ENCODE data around the gene FSTL4. TPM values are rescaled to one million over a fixed set of nuclear protein-coding genes. Genes with fewer than 3 reads are reported as not detected.

FSTL4 gene
- polyA plus RNA-seq, 4 donors, result 0.25 to 1.5 TPM; not detected in 2

- DNase-seq, result peak; percentile 54 to 70
- Histone ChIP-seq H3K36me3 (ENCODE audit: control insufficient read depth in 3 of 3, insufficient read depth in 2 of 3, low read depth in 1 of 3, low read length in 3 of 3) (no peaks in the 10 kb centered on the region), H3K27me3 (ENCODE audit: control insufficient read depth in 3 of 3, insufficient read depth in 3 of 3, low read length in 3 of 3) (peaks cover 0 to 19% (median 0%) of the 10 kb centered on the region in 3 donors), H3K27ac (ENCODE audit: low read depth in 1 of 3, low read length in 2 of 3) (no peak overlapping the region), H3K9me3 (ENCODE audit: control insufficient read depth in 2 of 2, insufficient read depth in 1 of 2, low read depth in 1 of 2, low read length in 1 of 2) (no peaks in the 10 kb centered on the region), H3K4me1 (ENCODE audit: control insufficient read depth in 3 of 3, insufficient read depth in 2 of 3, low read depth in 1 of 3, low read length in 2 of 3) (no peaks in the 10 kb centered on the region), H3K4me3 (ENCODE audit: low read depth in 1 of 3, low read length in 3 of 3) (no peak overlapping the region)
- 13 to 28% (median 17%) methylated on average over 30 of the region's 30 CpGs for WGBS, 3 donors
- no peak for FAIRE-seq
Observed at GRCh38 chr5:133423618-133424282, 188.6 kb downstream of the FSTL4 start.

- FAIRE-seq, result no peak
- Histone ChIP-seq H3K9me3 (ENCODE audit: control insufficient read depth in 2 of 2, insufficient read depth in 1 of 2, low read depth in 1 of 2, low read length in 1 of 2) (no peaks in the 10 kb centered on the region), H3K4me1 (ENCODE audit: control insufficient read depth in 3 of 3, insufficient read depth in 2 of 3, low read depth in 1 of 3, low read length in 2 of 3) (no peaks in the 10 kb centered on the region)
Observed at GRCh38 chr5:133423011-133423617, 189.2 kb downstream of the FSTL4 start.

GRCh38 chr5:133421806-133422205 is 190.5 kb downstream of the FSTL4 start:
- no peaks in the 10 kb centered on the region for H3K36me3 ChIP-seq (ENCODE audit: control insufficient read depth in 3 of 3, insufficient read depth in 2 of 3, low read depth in 1 of 3, low read length in 3 of 3)
- H3K27ac ChIP-seq (ENCODE audit: low read depth in 1 of 3, low read length in 2 of 3), result no peak overlapping the region
- H3K9me3 ChIP-seq (ENCODE audit: control insufficient read depth in 2 of 2, insufficient read depth in 1 of 2, low read depth in 1 of 2, low read length in 1 of 2), result no peaks in the 10 kb centered on the region
- H3K27me3 ChIP-seq (ENCODE audit: control insufficient read depth in 3 of 3, insufficient read depth in 3 of 3, low read length in 3 of 3), result peaks cover 0 to 11% (median 0%) of the 10 kb centered on the region in 3 donors
- DNase-seq (no peak), FAIRE-seq (no peak)
- 46 to 76% (median 53%) methylated on average over 5 of the region's 5 CpGs for WGBS, 3 donors
- H3K4me1 ChIP-seq (ENCODE audit: control insufficient read depth in 3 of 3, insufficient read depth in 2 of 3, low read depth in 1 of 3, low read length in 2 of 3), result no peaks in the 10 kb centered on the region
- no peak overlapping the region for H3K4me3 ChIP-seq (ENCODE audit: low read depth in 1 of 3, low read length in 3 of 3)

More at GRCh38 chr5:133423011-133423617, 189.2 kb downstream of the FSTL4 start:
- DNase-seq, result no peak
- H3K27ac ChIP-seq (ENCODE audit: low read depth in 1 of 3, low read length in 2 of 3), result no peak overlapping the region
- no peaks in the 10 kb centered on the region for H3K36me3 ChIP-seq (ENCODE audit: control insufficient read depth in 3 of 3, insufficient read depth in 2 of 3, low read depth in 1 of 3, low read length in 3 of 3)
- WGBS, 3 donors, result 85 to 89% (median 88%) methylated on average over 14 of the region's 14 CpGs
- H3K4me3 ChIP-seq (ENCODE audit: low read depth in 1 of 3, low read length in 3 of 3), result no peak overlapping the region
- H3K27me3 ChIP-seq (ENCODE audit: control insufficient read depth in 3 of 3, insufficient read depth in 3 of 3, low read length in 3 of 3), result peaks cover 0 to 15% (median 0%) of the 10 kb centered on the region in 3 donors

GRCh38 chr5:133421394-133421793 is 190.9 kb downstream of the FSTL4 start:
- Histone ChIP-seq H3K36me3 (ENCODE audit: control insufficient read depth in 3 of 3, insufficient read depth in 2 of 3, low read depth in 1 of 3, low read length in 3 of 3) (no peaks in the 10 kb centered on the region), H3K27ac (ENCODE audit: low read depth in 1 of 3, low read length in 2 of 3) (no peak overlapping the region), H3K27me3 (ENCODE audit: control insufficient read depth in 3 of 3, insufficient read depth in 3 of 3, low read length in 3 of 3) (peaks cover 0 to 11% (median 0%) of the 10 kb centered on the region in 3 donors), H3K4me3 (ENCODE audit: low read depth in 1 of 3, low read length in 3 of 3) (no peak overlapping the region), H3K4me1 (ENCODE audit: control insufficient read depth in 3 of 3, insufficient read depth in 2 of 3, low read depth in 1 of 3, low read length in 2 of 3) (no peaks in the 10 kb centered on the region), H3K9me3 (ENCODE audit: control insufficient read depth in 2 of 2, insufficient read depth in 1 of 2, low read depth in 1 of 2, low read length in 1 of 2) (no peaks in the 10 kb centered on the region)
- FAIRE-seq (no peak), DNase-seq (peak in 1 of 2 donors; percentile 7)
- WGBS, 3 donors, result 60 to 64% (median 64%) methylated on average over 8 of the region's 8 CpGs

GRCh38 chr5:133420440-133421301 is 191.7 kb downstream of the FSTL4 start:
- 68 to 81% (median 73%) methylated on average over 5 of the region's 5 CpGs for WGBS, 3 donors
- Histone ChIP-seq H3K4me1 (ENCODE audit: control insufficient read depth in 3 of 3, insufficient read depth in 2 of 3, low read depth in 1 of 3, low read length in 2 of 3) (no peaks in the 10 kb centered on the region), H3K4me3 (ENCODE audit: low read depth in 1 of 3, low read length in 3 of 3) (no peak overlapping the region), H3K27ac (ENCODE audit: low read depth in 1 of 3, low read length in 2 of 3) (no peak overlapping the region), H3K9me3 (ENCODE audit: control insufficient read depth in 2 of 2, insufficient read depth in 1 of 2, low read depth in 1 of 2, low read length in 1 of 2) (no peaks in the 10 kb centered on the region), H3K27me3 (ENCODE audit: control insufficient read depth in 3 of 3, insufficient read depth in 3 of 3, low read length in 3 of 3) (peaks cover 0 to 6% (median 0%) of the 10 kb centered on the region in 3 donors), H3K36me3 (ENCODE audit: control insufficient read depth in 3 of 3, insufficient read depth in 2 of 3, low read depth in 1 of 3, low read length in 3 of 3) (no peaks in the 10 kb centered on the region)
- DNase-seq (no peak), FAIRE-seq (no peak)

- Histone ChIP-seq H3K9me3 (ENCODE audit: control insufficient read depth in 2 of 2, insufficient read depth in 1 of 2, low read depth in 1 of 2, low read length in 1 of 2) (no peaks in the 10 kb centered on the region), H3K36me3 (ENCODE audit: control insufficient read depth in 3 of 3, insufficient read depth in 2 of 3, low read depth in 1 of 3, low read length in 3 of 3) (no peaks in the 10 kb centered on the region), H3K27me3 (ENCODE audit: control insufficient read depth in 3 of 3, insufficient read depth in 3 of 3, low read length in 3 of 3) (peaks cover 0 to 3% (median 2%) of the 10 kb centered on the region in 3 donors), H3K27ac (ENCODE audit: low read depth in 1 of 3, low read length in 2 of 3) (no peak overlapping the region), H3K4me3 (ENCODE audit: low read depth in 1 of 3, low read length in 3 of 3) (no peak overlapping the region), H3K4me1 (ENCODE audit: control insufficient read depth in 3 of 3, insufficient read depth in 2 of 3, low read depth in 1 of 3, low read length in 2 of 3) (no peaks in the 10 kb centered on the region)
- DNase-seq, result no peak
- FAIRE-seq, result no peak
- WGBS, 3 donors, result 88 to 91% (median 91%) methylated on average over 5 of the region's 5 CpGs
Observed at GRCh38 chr5:133415906-133416305, 196.4 kb downstream of the FSTL4 start.

- Histone ChIP-seq H3K27ac (ENCODE audit: low read depth in 1 of 3, low read length in 2 of 3) (no peak overlapping the region), H3K27me3 (ENCODE audit: control insufficient read depth in 3 of 3, insufficient read depth in 3 of 3, low read length in 3 of 3) (peaks cover 0 to 5% (median 2%) of the 10 kb centered on the region in 3 donors), H3K9me3 (ENCODE audit: control insufficient read depth in 2 of 2, insufficient read depth in 1 of 2, low read depth in 1 of 2, low read length in 1 of 2) (no peaks in the 10 kb centered on the region), H3K36me3 (ENCODE audit: control insufficient read depth in 3 of 3, insufficient read depth in 2 of 3, low read depth in 1 of 3, low read length in 3 of 3) (no peaks in the 10 kb centered on the region), H3K4me1 (ENCODE audit: control insufficient read depth in 3 of 3, insufficient read depth in 2 of 3, low read depth in 1 of 3, low read length in 2 of 3) (no peaks in the 10 kb centered on the region), H3K4me3 (ENCODE audit: low read depth in 1 of 3, low read length in 3 of 3) (no peak overlapping the region)
- WGBS, 3 donors, result 76 to 86% (median 79%) methylated on average over 5 of the region's 5 CpGs
- DNase-seq (no peak), FAIRE-seq (no peak)
Observed at GRCh38 chr5:133415506-133415905, 196.8 kb downstream of the FSTL4 start.

GRCh38 chr5:133412661-133413060 is 199.7 kb downstream of the FSTL4 start:
- H3K27me3 ChIP-seq (ENCODE audit: control insufficient read depth in 3 of 3, insufficient read depth in 3 of 3, low read length in 3 of 3), result peaks cover 0 to 10% (median 2%) of the 10 kb centered on the region in 3 donors
- no peaks in the 10 kb centered on the region for H3K9me3 ChIP-seq (ENCODE audit: control insufficient read depth in 2 of 2, insufficient read depth in 1 of 2, low read depth in 1 of 2, low read length in 1 of 2)
- DNase-seq, result no peak
- no peaks in the 10 kb centered on the region for H3K4me1 ChIP-seq (ENCODE audit: control insufficient read depth in 3 of 3, insufficient read depth in 2 of 3, low read depth in 1 of 3, low read length in 2 of 3)
- 62 to 74% (median 71%) methylated on average over 2 of the region's 2 CpGs for WGBS, 3 donors
- no peak overlapping the region for H3K27ac ChIP-seq (ENCODE audit: low read depth in 1 of 3, low read length in 2 of 3)
- no peaks in the 10 kb centered on the region for H3K36me3 ChIP-seq (ENCODE audit: control insufficient read depth in 3 of 3, insufficient read depth in 2 of 3, low read depth in 1 of 3, low read length in 3 of 3)
- no peak overlapping the region for H3K4me3 ChIP-seq (ENCODE audit: low read depth in 1 of 3, low read length in 3 of 3)
- no peak for FAIRE-seq

Measured in small intestine (tissue), 7 donors.